Central memory CD8-positive, alpha-beta T cell (primary cell): ENCODE measurements around the gene PRR13.

Source experiments
- ATAC-seq: fragments of 150-1000 bp; cut with Tn5 transposase; replicated peaks from 2 replicates; pipeline ENCODE4 v1.10.0; 2022; ENCODE audit warnings: mild to moderate bottlenecking, moderate FRiP score, moderate number of reproducible peaks; ENCODE audit not compliant: poor library complexity, severe bottlenecking; ENCODE audit errors: extremely low read depth
- DNase-seq, 2 donors: peaks; one replicate each; pipeline ENCODE4 v3.0.0; 2021; ENCODE audit warnings: low spot score in 2 of 2
- H3K27ac Mint-ChIP-seq: one replicate; pipeline ENCODE4 v1.8.0; 2022; ENCODE audit warnings: low read depth, mild to moderate bottlenecking, moderate library complexity, mixed read lengths
- H3K27me3 Mint-ChIP-seq: one replicate; pipeline ENCODE4 v1.8.0; 2022; ENCODE audit warnings: mixed read lengths
- H3K36me3 Mint-ChIP-seq: one replicate; pipeline ENCODE4 v1.8.0; 2022; ENCODE audit warnings: mild to moderate bottlenecking, moderate library complexity, mixed read lengths; ENCODE audit not compliant: insufficient read depth
- H3K4me1 Mint-ChIP-seq: one replicate; pipeline ENCODE4 v1.8.0; 2022; ENCODE audit warnings: mixed read lengths
- H3K4me3 Mint-ChIP-seq: one replicate; pipeline ENCODE4 v1.8.0; 2022; ENCODE audit warnings: mild to moderate bottlenecking, moderate library complexity, mixed read lengths
- H3K9me3 Mint-ChIP-seq: one replicate; pipeline ENCODE4 v1.8.0; 2022; ENCODE audit warnings: mixed read lengths

The PRR13 gene

GRCh38 chr12:53451661-53452158, 10.2 kb downstream of the PRR13 start, which contains the start of gene PCBP2:
TSS of gene PCBP2 (plus strand) at chr12:53452102. CDS start at chr12:53454801, 2,699 bp downstream.
- DNase-seq (peak; percentile 87 to 97), ATAC-seq (peak; percentile 98)
- Mint-ChIP-seq H3K36me3 (peaks cover 55% of the 10 kb centered on the region), H3K9me3 (no peaks in the 10 kb centered on the region), H3K4me3 (peak within 1 kb of the TSS; percentile 88), H3K4me1 (peaks cover 30% of the 10 kb centered on the region), H3K27me3 (no peaks in the 10 kb centered on the region), H3K27ac (peak within 1 kb of the TSS; percentile 97)

DNA sequence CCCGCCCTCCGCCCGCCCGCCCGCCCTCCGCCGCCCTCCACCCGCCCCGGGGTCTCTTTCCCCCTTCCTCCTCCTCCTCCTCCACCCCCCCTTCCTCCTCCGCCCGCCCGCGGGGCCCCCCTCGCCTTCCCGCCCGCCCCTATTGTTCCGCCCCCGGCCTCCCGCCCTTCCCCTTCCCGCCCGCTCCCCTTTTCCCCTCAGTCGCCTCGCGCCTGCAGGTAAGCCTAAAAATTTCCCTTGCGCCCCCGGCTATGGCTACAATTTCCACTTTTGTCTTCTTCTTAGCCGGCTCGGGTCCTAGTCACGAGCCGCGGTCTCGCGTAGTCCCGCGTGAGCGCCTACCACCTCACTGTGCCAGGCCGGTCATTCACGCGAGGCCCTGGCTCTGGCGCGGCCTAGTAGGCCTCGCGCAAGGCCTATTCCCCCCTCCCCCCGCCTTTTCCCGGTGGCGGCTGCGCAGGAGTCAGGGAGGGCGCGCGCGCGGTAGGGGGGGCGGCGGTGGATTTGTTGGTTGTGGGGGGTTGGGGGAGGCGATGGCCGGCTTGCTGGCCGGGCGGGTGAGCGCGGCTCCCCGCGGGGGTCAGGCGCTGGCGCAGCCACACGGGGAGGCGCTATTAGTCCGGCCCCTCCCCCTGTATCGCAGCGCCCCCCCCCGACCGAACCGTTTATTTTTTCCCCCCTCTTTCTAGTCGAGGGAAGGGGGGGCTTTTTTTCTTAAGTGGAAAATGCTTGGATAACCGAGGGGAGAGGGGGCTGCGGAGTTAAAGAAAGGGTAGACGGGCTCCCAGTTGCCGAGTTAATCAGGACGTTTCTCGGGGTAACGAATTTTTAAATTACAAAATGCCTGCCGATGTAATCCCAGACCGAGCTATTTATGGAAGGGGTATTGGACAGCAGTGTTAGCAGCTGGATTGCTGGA, 10.9 kb downstream of the PRR13 start:
- Mint-ChIP-seq H3K4me1 (peaks cover 30% of the 10 kb centered on the region), H3K27me3 (no peaks in the 10 kb centered on the region), H3K36me3 (peaks cover 58% of the 10 kb centered on the region), H3K4me3 (peak overlapping the region; percentile 88), H3K9me3 (no peaks in the 10 kb centered on the region), H3K27ac (peak overlapping the region; percentile 97)
- DNase-seq (peak; percentile 72 to 80), ATAC-seq (peak; percentile 34)

DNA sequence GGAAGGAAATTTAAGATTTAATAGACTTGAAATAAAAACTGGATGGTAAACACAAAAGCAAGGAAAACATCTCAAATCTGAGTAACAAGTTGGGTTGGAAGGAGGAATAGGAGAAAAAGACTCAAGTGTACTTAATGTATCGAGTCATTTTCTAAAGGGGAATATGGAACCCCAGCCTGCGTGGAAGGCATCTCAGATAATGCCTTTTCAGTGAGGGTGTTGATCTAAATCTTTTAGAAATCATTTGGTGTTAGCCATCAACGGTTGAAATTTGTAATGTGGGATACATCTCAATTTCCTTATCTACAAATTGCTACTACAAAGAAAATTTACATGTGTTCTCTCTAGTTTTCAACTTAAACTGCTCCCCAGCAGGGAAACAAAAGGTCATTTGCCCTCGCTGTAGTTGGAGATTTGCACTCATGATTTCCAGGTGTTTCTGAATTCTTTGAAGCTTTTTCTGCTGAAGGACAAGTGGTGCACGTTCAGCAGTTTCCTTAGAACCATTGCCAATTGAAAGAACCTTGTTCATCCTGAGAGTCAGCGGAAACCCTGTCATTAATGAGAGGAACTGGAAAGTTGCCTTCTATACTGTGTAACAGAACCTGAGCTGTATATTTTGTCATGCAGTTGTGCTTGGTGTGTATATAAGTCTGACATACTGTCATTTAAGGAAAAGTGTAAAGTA, 12.6 kb downstream of the PRR13 start:
- Mint-ChIP-seq H3K4me1 (peaks cover 30% of the 10 kb centered on the region), H3K4me3 (peak overlapping the region; percentile 88), H3K9me3 (no peaks in the 10 kb centered on the region), H3K36me3 (peaks cover 68% of the 10 kb centered on the region), H3K27ac (peak overlapping the region; percentile 97), H3K27me3 (no peaks in the 10 kb centered on the region)
- DNase-seq (no peak), ATAC-seq (no peak)

DNA sequence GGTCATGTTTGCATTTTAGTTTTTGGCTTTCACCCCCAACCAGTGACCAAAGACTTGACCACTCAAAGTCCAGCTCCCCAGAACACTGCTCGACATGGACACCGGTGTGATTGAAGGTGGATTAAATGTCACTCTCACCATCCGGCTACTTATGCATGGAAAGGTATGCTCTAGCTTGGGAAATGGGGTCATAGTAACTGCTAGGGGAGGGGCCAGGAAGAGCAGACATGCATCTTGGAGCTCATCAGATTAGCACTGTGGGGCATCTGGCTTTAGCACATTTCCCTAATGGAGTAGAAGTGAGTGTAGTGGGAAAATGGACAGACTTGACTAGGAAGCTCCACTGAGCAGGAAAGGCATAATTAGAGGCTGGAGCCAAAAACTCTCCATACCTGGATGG, 13.2 kb downstream of the PRR13 start:
- peak overlapping the region; percentile 88 for H3K4me3 Mint-ChIP-seq
- H3K36me3 Mint-ChIP-seq: peaks cover 71% of the 10 kb centered on the region
- no peak overlapping the region for H3K27ac Mint-ChIP-seq
- ATAC-seq: no peak
- no peaks in the 10 kb centered on the region for H3K27me3 Mint-ChIP-seq
- peaks cover 31% of the 10 kb centered on the region for H3K4me1 Mint-ChIP-seq
- no peak for DNase-seq
- no peaks in the 10 kb centered on the region for H3K9me3 Mint-ChIP-seq

DNA sequence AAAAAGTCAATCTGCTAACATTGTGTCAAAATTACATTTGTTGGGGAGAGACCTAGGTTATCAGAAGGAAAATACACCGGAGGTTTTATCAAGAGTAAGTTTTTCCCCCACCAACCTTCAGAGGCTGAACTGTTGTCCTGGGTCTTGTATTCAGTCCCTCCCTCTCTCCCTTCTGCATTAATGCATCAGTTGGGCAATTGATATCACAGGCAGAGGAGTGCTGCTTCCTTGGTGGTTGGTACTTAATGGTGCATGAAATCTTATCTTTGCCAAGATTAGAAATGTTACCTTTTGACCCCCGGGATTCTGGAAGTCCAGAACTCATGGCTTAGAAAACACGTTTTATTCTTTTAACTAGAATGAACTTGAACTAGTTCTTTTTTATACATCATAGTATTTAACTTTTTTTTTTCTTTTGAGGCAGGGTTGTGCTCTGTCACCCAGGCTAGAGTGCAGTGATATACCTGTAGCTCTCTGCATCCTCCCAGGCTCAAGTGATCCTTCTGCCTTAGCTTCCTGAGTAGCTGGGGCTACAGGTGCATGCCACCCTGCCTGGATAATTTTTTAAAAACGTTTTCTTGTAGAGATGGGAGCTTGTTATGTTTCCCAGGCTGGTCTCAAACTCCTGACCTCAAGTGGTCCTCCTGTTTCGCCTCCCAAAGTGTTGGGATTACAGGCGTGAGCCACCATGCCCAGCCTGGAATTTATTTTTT, 15.3 kb downstream of the PRR13 start:
- DNase-seq: no peak

DNA sequence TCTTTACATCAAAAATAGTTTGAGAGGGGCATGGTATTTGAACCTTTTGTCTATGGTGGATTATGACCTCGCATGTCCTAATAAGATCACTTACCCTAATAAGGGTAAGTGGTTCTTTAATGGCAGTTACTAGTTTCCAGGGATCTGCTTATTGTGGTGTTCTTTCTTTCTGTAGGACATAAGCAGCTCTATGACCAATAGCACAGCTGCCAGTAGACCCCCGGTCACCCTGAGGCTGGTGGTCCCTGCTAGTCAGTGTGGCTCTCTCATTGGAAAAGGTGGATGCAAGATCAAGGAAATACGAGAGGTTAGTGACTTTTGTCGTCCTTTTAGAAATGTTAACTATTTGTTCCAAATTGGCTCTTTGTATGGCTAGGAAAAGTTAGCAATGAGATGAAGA, 17.6 kb downstream of the PRR13 start:
- Mint-ChIP-seq H3K4me1 (peaks cover 46% of the 10 kb centered on the region), H3K4me3 (peak overlapping the region; percentile 28), H3K36me3 (peaks cover 94% of the 10 kb centered on the region)

More for the DNA sequence above, 15.3 kb downstream of the PRR13 start:
- Mint-ChIP-seq H3K27ac (no peak overlapping the region), H3K4me3 (no peak overlapping the region), H3K4me1 (peaks cover 41% of the 10 kb centered on the region), H3K9me3 (no peaks in the 10 kb centered on the region), H3K36me3 (peaks cover 90% of the 10 kb centered on the region), H3K27me3 (no peaks in the 10 kb centered on the region)
- no peak for ATAC-seq

GRCh38 chr12:53461059-53461458, 19.5 kb downstream of the PRR13 start:
- peak overlapping the region; percentile 29 for H3K27ac Mint-ChIP-seq
- DNase-seq (no peak), ATAC-seq (no peak)
- H3K9me3 Mint-ChIP-seq: no peaks in the 10 kb centered on the region
- peaks cover 94% of the 10 kb centered on the region for H3K36me3 Mint-ChIP-seq
- peaks cover 44% of the 10 kb centered on the region for H3K4me1 Mint-ChIP-seq
- H3K4me3 Mint-ChIP-seq: no peak overlapping the region
- H3K27me3 Mint-ChIP-seq: no peaks in the 10 kb centered on the region

More for the DNA sequence above, 17.6 kb downstream of the PRR13 start:
- Mint-ChIP-seq H3K27ac (no peak overlapping the region), H3K27me3 (no peaks in the 10 kb centered on the region), H3K9me3 (no peaks in the 10 kb centered on the region)
- DNase-seq (no peak), ATAC-seq (no peak)

- Mint-ChIP-seq H3K9me3 (no peaks in the 10 kb centered on the region), H3K4me1 (peaks cover 46% of the 10 kb centered on the region), H3K27me3 (no peaks in the 10 kb centered on the region), H3K36me3 (peaks cover 94% of the 10 kb centered on the region), H3K27ac (no peak overlapping the region), H3K4me3 (no peak overlapping the region)
- DNase-seq: no peak
- no peak for ATAC-seq
These were observed 20.1 kb downstream of the PRR13 start for GRCh38 chr12:53461591-53461990.

GRCh38 chr12:53462935-53463334, 21.4 kb downstream of the PRR13 start:
- no peak overlapping the region for H3K4me3 Mint-ChIP-seq
- ATAC-seq (no peak), DNase-seq (no peak)
- no peaks in the 10 kb centered on the region for H3K27me3 Mint-ChIP-seq
- H3K4me1 Mint-ChIP-seq: peaks cover 52% of the 10 kb centered on the region
- H3K36me3 Mint-ChIP-seq: peaks cover 99% of the 10 kb centered on the region
- H3K9me3 Mint-ChIP-seq: no peaks in the 10 kb centered on the region
- no peak overlapping the region for H3K27ac Mint-ChIP-seq

GRCh38 chr12:53463802-53464560, 22.4 kb downstream of the PRR13 start:
- Mint-ChIP-seq H3K27ac (peak overlapping the region; percentile 79), H3K27me3 (no peaks in the 10 kb centered on the region), H3K4me3 (no peak overlapping the region), H3K36me3 (peaks cover 99% of the 10 kb centered on the region), H3K9me3 (no peaks in the 10 kb centered on the region), H3K4me1 (peaks cover 52% of the 10 kb centered on the region)
- ATAC-seq (no peak), DNase-seq (no peak)

DNA sequence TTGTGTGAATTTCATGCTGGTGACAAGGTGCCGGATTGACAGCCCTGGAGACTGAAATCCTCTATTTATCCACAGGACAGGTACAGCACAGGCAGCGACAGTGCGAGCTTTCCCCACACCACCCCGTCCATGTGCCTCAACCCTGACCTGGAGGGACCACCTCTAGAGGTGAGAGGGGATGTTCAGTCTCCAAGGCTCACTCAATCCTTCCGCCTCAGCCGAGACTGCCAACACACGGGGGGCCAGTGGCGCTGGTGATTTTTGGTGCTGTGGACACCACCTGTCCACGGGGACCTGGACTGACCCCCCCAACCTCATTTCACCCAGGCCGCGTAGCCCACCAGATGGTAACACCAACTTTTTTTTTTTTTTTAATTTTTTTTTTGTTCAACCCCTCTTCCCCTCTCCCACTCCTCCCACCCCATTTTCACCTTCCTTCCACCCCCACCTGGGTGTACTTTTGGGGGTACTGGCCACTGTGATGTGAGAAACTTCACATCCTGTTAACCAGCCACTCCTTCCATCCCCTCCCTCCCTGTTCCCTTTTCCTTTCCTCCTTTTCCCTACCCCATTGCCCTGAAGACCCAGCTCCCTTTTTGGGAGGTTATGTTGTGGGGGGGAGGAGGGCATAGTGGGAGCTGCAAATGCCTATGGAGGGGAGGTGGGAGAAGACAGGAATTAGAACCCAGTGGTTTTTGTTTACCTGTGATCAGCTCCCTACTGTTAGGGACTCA, 23.3 kb downstream of the PRR13 start:
- DNase-seq: no peak
- no peak for ATAC-seq
- Mint-ChIP-seq H3K4me3 (no peak overlapping the region), H3K9me3 (no peaks in the 10 kb centered on the region), H3K27me3 (no peaks in the 10 kb centered on the region), H3K27ac (peak overlapping the region; percentile 41), H3K4me1 (peaks cover 49% of the 10 kb centered on the region), H3K36me3 (peaks cover 100% of the 10 kb centered on the region)
